H4 (cell line): ENCODE data around the gene BOC. TPM values are rescaled to one million over a fixed set of nuclear protein-coding genes. Genes with fewer than 3 reads are reported as not detected.

Experiments used
- DNase-seq: peaks from one replicate; pipeline ENCODE4 v3.0.0-alpha.2; 2015; ENCODE audit warnings: low spot score
- total RNA-seq: library from RNA; depleted of rRNA; stranded (reverse); fragments of >200 nt; shearing (Covaris generic); gene quantifications from 2 replicates; pipeline ENCODE4 v1.2.3, GENCODE V29; 2014

The BOC gene
- total RNA-seq, 1 experiment from 2014 or later = 3.7 TPM

DNA sequence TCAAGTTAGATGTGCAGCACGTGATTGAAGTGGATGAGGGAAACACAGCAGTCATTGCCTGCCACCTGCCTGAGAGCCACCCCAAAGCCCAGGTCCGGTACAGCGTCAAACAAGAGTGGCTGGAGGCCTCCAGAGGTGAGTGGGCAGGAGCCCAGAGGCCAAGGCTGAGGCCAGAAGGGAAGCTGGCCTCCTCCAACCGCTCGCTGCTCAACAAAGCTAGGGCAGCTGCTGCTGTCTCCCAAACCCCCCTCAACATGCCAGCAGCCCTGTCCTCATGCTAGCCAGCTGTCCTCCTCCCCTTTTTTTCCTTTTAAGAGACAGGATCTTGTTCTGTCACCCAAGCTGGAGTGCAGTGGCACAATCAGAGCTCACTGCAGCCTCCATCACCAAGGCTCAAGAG, 57.0 kb downstream of the BOC start:
- DNase-seq = no peak

DNA sequence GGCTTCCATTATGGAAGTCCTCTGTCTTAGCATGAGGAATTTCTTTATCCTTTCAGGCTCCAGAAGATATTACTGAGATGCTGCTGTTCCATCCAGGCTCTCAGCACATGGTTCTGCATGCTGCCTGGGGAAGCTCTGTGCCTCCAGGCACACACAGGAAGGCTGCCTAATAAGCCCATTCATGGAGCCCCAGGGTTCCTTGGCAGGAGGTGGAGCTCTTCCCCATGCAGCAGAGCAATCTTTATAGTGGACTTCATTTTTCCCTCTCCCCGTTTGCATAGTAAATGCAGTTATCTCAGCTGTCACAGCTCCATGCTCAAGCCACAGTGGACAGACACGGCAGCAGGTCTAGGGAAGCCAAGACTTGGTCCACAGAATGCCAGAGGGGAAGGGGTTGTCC, 57.6 kb downstream of the BOC start:
- DNase-seq = no peak

DNA sequence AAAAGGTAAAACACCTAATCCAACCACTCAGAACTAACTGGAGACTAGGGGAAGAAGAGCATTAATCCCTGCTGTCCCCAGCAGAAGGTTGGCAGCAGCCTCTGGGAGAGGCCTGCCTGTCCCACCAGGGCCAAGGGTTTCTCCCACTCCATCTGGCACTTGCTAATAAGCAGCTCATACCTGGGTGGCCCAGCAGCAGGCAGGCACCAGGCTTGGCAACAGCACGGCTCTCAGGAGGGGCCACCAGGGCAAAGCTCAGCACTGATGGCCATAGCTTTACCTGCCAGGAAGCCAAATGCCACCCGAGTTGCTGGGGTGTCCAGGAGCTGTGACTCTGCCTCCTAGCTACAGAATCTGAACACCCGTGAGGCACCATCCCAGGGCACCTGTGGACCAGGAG, 58.3 kb downstream of the BOC start:
- no peak for DNase-seq

DNA sequence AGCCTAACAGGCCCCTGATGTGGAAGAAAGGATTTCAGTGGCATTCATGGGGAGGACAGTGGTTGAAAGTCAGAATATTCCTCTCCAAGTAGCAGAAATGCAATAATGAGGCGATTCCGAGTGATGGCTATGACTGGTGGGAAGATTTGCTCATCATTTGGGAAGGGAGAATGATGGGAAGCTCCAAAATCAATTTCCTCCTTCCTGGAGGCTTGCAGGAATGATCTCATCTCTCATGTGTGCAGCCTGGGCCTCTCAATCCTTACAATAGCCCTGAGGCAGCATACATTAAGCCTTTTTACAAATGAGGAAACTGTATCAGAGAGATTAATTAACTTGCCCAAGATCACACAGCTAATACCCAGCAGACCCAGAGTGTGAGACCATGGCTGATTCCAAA, 58.7 kb downstream of the BOC start:
- no peak for DNase-seq

DNA sequence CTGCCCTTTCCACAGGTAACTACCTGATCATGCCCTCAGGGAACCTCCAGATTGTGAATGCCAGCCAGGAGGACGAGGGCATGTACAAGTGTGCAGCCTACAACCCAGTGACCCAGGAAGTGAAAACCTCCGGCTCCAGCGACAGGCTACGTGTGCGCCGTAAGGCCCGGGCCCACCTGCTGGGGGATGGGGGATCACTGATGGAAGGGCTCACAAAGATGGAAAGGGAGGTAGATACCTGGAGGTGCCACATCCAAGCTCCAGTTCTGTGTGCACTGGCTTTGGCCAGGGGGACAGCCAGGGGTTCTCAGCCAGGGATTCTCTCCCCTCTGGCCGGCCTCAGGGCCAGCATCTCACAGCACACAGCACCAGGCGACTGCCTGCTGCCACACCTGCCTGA, 59.4 kb downstream of the BOC start:
- DNase-seq = no peak

DNA sequence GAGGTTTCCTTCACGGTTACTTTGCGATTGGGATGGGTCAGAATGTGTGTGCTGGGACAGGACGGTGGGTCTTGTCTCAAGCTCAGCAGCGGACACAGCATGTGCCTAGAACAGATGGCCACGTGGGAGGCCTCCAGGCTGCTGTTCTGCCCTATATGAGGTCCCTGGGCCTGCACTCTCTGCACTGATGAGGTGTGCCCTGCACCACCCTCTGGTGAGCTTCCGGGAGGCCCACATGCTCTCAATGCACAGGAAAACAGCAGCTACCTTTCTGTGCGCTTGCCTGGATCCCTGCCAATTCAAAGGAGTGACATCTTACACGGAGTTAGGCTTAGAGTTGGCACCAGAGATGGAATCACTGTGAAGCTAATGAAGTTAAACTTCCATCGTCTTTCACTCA, 59.8 kb downstream of the BOC start:
- DNase-seq = no peak

DNA sequence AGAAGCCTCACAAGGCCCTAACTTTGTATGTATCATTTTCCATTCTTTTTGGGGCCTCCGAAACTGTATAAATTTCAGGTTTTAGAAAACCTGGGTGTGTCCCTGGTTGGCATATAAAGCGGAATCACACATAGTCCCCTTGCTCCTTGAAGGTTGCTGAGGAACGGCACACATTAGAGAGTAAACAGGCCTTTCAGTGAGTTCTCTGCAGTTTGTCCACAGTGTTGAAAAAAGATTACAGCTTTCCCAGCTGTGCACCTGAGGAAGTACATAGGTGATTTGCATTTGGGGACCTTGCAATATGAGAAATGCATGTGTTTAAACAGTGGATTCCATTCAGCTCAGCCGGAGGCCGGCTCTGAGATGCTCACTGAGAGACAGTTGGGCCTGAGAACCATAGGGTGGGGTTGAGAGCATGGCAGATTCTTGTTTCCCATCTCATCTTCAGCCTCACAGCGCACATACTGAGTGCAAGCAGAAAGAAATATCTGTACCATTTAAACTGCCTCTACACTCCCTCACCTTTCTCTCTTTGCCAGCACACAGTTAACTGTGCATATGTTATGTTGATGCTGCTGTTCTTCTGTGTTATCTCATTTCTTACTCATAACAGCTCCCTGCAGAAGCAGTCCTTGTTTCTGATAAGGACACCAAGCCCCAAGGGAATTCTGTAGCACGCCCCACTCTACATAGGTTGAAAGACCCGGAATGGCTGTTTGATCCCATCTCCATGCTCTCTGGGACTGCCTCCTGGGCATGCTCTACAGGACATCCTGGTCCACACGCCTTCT, 60.4 kb downstream of the BOC start:
- no peak for DNase-seq

DNA sequence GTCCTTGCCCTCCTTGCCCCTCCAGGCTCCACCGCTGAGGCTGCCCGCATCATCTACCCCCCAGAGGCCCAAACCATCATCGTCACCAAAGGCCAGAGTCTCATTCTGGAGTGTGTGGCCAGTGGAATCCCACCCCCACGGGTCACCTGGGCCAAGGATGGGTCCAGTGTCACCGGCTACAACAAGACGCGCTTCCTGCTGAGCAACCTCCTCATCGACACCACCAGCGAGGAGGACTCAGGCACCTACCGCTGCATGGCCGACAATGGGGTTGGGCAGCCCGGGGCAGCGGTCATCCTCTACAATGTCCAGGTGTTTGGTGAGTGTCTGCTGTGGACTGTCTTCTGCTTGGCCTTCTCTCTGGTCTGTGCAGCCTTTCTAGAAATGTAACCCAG, 61.0 kb downstream of the BOC start:
- DNase-seq = no peak

DNA sequence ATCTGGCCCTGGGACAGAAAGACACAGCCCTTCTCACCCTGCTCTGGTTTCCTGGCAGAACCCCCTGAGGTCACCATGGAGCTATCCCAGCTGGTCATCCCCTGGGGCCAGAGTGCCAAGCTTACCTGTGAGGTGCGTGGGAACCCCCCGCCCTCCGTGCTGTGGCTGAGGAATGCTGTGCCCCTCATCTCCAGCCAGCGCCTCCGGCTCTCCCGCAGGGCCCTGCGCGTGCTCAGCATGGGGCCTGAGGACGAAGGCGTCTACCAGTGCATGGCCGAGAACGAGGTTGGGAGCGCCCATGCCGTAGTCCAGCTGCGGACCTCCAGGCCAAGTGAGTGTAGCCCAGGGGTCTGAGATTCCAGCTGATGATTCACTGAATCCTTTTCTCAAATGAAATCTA, 61.7 kb downstream of the BOC start:
- no peak for DNase-seq

DNA sequence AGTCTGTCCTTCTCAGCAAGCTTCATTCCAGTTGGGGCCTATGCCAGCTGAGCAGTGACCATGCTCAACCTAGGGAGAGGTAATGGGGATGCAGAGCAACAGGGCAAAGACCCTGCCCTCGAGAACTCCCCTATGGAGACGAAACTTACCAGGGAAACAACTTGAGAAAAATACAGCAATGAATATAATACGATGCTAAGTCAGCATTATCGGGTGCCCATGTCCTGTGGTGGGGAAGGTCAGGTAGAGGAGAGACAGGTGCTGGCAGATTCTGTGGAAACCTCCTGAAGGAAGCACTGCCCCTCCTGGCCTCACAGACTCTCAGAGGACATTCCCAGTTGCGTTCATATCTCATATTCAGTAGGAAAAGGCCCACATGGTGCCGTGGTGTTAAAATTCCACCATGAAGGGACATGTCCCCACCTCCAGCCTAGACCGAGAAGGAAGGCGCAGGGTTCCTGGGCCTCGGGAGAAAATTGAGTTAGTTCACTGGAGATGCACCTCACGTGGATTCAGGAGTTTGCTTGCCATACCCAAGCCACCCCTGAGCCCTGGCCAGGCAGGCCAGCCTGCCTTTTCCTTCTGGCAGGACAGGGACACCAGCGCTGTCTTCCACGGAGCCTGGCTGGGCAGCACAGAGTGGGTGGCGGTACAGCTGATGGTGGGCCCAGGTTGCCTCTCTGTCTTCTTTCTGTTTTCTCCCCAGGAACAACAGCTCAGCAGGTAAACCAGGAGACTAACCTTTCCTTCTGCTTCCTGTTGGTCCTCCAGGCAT, 62.4 kb downstream of the BOC start:
- DNase-seq = no peak

DNA sequence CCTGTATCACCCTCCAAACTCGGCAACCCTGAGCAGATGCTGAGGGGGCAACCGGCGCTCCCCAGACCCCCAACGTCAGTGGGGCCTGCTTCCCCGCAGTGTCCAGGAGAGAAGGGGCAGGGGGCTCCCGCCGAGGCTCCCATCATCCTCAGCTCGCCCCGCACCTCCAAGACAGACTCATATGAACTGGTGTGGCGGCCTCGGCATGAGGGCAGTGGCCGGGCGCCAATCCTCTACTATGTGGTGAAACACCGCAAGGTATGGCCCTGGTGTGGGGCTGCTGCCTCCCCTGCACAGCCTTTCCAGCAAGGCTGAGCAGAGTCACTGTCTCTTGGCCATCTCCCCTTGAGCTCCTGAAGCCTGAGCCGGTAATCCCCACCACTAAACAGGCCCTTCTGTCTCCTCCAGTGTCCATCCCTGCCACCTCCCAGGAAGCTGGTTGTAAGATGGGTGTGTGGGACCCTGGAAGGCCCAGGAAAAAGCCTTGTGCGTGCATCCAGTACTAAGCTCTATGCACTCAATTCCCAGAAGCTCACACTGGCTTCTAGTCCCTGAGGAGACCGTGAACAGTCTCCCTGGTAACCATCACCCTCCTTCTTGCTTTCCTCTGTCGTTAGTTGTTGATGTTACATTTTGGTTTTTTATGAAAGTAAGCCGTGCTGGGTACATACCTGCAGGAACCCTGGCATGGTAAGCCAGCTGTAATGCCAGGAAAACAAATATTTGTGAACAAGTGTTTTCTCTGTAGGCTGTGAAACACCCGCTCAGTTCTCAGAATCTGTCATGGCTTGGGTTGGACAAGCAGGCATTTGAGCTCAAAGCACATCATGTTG, 63.3 kb downstream of the BOC start:
- DNase-seq = no peak

DNA sequence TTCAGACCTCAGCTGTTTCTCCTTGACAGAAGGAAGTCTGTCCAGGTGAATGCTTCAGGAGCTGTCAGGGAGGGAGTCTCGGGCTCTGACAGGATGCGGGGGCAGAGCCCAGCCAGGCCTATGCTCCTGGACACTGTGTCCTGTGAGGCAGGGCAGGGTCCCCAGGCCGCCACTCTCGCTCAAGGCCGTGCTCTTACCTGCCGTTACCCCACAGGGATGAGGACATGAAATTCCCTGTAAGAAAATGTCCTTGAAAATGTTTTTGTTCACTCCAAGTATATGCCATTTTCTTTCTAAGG, 63.9 kb downstream of the BOC start:
- no peak for DNase-seq

DNA sequence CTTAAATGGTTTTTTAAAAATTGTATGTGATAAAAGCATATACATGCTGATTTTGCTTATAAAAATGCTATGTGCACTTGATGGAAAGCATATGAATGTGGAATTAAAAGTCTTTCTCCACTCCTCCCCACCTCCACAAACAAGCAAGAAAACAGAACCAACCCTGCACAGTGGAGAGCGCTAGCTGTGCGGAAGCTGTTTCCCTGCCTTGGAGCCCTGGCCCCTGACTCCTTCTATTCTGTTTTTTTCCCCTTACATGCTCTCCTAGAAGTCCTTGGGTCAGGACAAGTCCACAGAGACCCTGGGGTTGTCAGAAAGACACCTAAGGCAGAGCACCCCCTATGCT, 64.2 kb downstream of the BOC start:
- DNase-seq = no peak

DNA sequence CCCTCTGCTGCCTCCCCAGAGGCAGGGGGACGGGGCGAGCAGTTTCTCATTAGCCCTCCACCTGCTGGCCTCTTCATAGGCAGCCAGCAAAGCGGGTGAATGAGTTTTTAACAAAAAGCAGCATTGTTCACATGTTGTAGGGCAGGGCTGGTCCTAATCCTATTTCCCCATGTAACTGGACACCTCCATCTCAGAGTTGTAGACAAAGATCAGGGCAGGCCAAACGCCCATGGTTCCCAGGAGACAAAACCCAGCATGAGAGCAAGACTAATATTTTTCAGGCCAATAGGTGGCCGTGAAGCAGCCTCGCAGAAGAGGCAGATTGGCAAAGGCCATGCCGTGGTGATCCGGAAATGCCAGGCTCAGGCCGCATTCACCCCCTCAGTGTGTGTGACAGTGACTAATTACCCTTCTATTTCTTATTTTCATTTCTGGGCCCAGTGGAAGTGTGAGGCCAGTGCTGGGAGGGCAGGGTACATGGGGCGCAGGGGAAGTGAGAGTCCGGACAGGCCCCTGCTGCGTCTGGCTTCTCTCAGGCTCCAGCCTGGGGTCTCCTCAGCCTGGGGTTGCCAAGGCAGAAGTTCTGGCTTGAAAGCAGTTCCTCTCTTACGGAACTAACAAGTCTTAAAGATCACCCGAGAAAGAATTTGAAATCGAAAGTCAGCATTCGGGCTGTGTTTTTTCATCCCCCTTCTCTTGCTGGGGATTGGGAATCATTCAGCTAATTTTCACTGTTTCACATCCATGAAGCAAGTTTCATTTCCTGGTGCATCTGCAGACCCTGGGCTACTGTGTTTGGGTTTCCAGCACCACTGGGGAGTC, 64.8 kb downstream of the BOC start:
- DNase-seq = peak; percentile 75

DNA sequence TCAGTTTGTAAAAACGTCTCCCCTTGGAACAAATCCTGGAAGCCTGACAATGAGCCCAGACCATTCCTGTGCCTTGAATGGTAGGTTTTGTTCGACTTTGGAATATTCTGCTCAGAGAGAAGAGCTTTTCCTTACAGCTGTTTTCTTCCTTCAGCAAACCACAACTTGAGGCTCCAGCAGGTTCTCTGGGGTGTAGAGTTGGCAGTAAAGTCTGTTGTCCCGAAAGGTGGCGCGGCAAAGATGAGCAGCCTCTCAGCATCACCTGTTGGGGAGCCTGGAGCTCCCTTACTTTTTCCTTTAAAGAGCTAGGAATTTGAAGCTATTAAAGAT, 65.4 kb downstream of the BOC start:
- DNase-seq = no peak

DNA sequence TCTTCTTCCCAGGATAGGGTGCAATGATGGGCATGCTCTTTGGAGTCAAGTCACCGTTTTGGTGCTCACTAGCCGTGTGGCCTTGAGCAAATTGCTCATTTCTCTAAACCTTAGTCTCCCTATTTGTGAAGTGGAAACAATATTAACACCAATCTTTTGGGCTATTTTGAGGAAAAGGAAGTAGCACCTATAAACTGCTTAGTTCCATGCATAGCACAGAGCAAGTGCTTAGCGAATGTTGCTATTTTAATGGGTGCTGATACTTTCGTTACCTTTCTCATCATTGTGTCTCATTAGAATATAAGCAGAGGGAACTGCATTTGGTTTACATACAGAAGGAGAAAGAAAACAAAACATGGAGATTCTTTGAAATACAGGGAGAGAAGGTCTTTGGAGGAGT, 66.1 kb downstream of the BOC start:
- DNase-seq = no peak

DNA sequence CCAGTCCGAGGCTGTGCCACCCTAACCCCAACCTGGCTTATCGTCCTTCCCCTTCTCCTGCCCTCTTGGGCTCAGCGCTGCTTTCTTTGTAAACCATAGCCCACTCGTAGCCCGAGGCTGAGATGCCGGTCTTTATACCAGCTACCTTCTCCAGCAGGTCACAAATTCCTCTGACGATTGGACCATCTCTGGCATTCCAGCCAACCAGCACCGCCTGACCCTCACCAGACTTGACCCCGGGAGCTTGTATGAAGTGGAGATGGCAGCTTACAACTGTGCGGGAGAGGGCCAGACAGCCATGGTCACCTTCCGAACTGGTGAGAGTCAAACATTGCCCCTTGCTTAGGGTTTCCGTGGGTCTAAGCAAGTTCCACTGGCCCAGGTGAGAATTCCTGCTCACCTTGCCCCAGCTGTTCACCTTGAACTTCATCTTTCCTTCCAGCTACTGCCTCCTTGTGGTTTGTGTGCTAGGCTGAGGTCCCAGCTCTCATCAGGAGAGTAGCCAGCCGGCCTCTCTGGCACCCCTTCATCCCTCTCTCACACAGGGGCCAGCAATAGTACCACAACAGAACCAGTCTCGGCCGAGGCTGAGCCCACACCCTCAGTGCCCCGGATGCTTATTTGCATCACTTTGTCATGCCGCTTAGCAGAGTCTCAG, 66.7 kb downstream of the BOC start:
- no peak for DNase-seq

DNA sequence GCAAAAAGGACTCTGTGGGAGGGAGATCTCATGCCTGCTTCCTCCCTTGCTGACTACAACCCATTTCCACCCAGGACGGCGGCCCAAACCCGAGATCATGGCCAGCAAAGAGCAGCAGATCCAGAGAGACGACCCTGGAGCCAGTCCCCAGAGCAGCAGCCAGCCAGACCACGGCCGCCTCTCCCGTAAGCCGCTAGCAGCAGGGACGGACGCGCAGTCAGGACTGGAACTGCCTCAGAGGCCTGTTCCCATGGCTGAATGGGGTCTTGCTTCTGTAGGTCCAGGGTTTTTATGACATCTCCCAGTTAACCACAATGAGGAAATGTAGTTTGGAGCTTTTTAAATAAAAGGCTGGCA, 67.2 kb downstream of the BOC start:
- no peak for DNase-seq

DNA sequence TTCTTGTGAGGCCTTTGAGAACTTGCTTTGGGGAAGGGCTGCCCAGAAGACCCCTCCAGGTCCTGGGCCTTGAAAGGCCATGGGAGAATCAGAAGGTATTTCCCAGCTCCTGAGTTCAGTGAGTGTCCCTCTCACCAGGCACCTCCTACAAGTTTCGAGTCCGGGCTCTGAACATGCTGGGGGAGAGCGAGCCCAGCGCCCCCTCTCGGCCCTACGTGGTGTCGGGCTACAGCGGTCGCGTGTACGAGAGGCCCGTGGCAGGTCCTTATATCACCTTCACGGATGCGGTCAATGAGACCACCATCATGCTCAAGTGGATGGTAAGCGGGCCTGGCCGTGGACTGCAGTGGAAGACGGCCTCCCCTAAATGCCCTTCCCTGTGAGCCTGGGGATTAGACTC, 68.3 kb downstream of the BOC start:
- DNase-seq = no peak

DNA sequence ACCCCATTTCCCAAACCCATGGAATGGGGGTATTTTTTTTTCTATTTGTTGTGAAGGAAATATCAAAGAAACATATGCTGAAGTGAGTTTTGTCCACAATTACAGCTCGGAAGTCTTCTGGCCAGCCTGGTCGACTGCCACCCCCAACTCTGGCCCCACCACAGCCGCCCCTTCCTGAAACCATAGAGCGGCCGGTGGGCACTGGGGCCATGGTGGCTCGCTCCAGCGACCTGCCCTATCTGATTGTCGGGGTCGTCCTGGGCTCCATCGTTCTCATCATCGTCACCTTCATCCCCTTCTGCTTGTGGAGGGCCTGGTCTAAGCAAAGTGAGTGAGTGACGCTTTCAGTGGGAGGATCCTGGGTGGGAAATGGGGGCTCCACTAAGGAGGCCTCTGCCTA, 71.9 kb downstream of the BOC start:
- DNase-seq = no peak

DNA sequence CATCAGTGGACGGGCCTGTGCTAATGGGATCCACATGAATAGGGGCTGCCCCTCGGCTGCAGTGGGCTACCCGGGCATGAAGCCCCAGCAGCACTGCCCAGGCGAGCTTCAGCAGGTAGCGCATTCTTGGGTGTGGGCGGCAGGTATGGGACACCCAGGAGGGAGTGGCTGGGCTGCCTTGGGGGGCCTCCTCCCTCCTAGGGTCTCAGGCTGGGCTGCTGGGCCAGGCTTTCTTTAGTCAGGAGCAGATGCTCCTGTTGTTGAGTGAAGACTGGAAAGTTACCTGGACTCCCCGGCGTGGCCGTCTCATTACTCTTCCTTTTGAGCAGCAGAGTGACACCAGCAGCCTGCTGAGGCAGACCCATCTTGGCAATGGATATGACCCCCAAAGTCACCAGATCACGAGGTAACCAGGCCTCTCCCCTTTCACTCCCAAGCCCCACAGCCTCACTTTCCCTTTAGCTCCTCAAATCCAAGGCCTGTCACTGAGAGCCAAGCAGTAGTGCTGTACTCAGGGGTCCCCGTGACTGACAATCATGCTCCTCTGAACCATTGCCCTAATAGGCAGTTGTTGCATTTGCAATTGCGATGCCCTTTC, 73.2 kb downstream of the BOC start:
- DNase-seq = no peak
